ENCODE measurements around the gene MPPED1. TPM values are rescaled to one million over a fixed set of nuclear protein-coding genes. Genes with fewer than 3 reads are reported as not detected.

Gene MPPED1
- total and polyA plus RNA-seq, 2 experiments from 2014 or later: 0.30 to 0.97 TPM

GRCh38 chr22:43439368-43440103 is 27.7 kb downstream of the MPPED1 start:
- WGBS (ENCODE audit: low lambda C conversion rate, missing lambda C conversion rate): 80% methylated on average over 18 of the region's 18 CpGs
- H3K36me3 ChIP-seq (replicated peaks; ENCODE audit: insufficient read depth, low read depth): no peaks in the 10 kb centered on the region
- H3K27me3 ChIP-seq: peaks cover 3% of the 10 kb centered on the region

GRCh38 chr22:43440104-43440387 is 28.2 kb downstream of the MPPED1 start:
- Histone ChIP-seq H3K79me2 (no peaks in the 10 kb centered on the region), H3K36me3 (replicated peaks; ENCODE audit: insufficient read depth, low read depth) (no peaks in the 10 kb centered on the region), H3K4me1 (ENCODE audit: insufficient read depth) (no peaks in the 10 kb centered on the region), H3K27ac (no peak overlapping the region), H3K27me3 (peaks cover 3% of the 10 kb centered on the region), H3K9me2 (replicated peaks; ENCODE audit: insufficient read depth) (no peaks in the 10 kb centered on the region), H2AFZ (no peak overlapping the region), H4K20me1 (ENCODE audit: insufficient read depth, poor library complexity, severe bottlenecking) (no peaks in the 10 kb centered on the region), H3K4me3 (no peak overlapping the region), H3K4me2 (no peak overlapping the region), H3K9me3 (ENCODE audit: low read depth) (no peaks in the 10 kb centered on the region)
- WGBS (ENCODE audit: low lambda C conversion rate, missing lambda C conversion rate): 95% methylated on average over 7 of the region's 7 CpGs
- no peak for TF ChIP-seq EZH2phosphoT487 (IDR thresholded peaks at IDR 0.05; ENCODE audit: low read depth, severe bottlenecking, unreplicated experiment)
- no peak for TF ChIP-seq EZH2 (IDR thresholded peaks at IDR 0.05; ENCODE audit: borderline replicate concordance)
- no peak for TF ChIP-seq CTCF (IDR thresholded peaks at IDR 0.05; ENCODE audit: poor library complexity)
- DNase-seq (ENCODE audit: low spot score): no peak

More at GRCh38 chr22:43439368-43440103, 27.7 kb downstream of the MPPED1 start:
- Histone ChIP-seq H3K27ac (no peak overlapping the region), H3K9me2 (replicated peaks; ENCODE audit: insufficient read depth) (no peaks in the 10 kb centered on the region), H3K79me2 (no peaks in the 10 kb centered on the region), H2AFZ (no peak overlapping the region), H3K9me3 (ENCODE audit: low read depth) (no peaks in the 10 kb centered on the region), H3K4me3 (no peak overlapping the region), H3K4me1 (ENCODE audit: insufficient read depth) (no peaks in the 10 kb centered on the region), H4K20me1 (ENCODE audit: insufficient read depth, poor library complexity, severe bottlenecking) (no peaks in the 10 kb centered on the region), H3K4me2 (no peak overlapping the region)
- no peak for TF ChIP-seq CTCF (IDR thresholded peaks at IDR 0.05; ENCODE audit: poor library complexity)
- no peak for DNase-seq (ENCODE audit: low spot score)

- no peaks in the 10 kb centered on the region for H3K4me1 ChIP-seq (ENCODE audit: insufficient read depth)
- no peak overlapping the region for H2AFZ ChIP-seq
- H3K79me2 ChIP-seq: no peaks in the 10 kb centered on the region
- no peaks in the 10 kb centered on the region for H3K9me2 ChIP-seq (replicated peaks; ENCODE audit: insufficient read depth)
- no peaks in the 10 kb centered on the region for H4K20me1 ChIP-seq (ENCODE audit: insufficient read depth, poor library complexity, severe bottlenecking)
- WGBS (ENCODE audit: low lambda C conversion rate, missing lambda C conversion rate): 88% methylated on average over 4 of the region's 4 CpGs
- no peak overlapping the region for H3K4me3 ChIP-seq
- no peak for TF ChIP-seq EZH2phosphoT487 (IDR thresholded peaks at IDR 0.05; ENCODE audit: low read depth, severe bottlenecking, unreplicated experiment)
- TF ChIP-seq CTCF (IDR thresholded peaks at IDR 0.05; ENCODE audit: poor library complexity): no peak
- no peak for TF ChIP-seq EZH2 (IDR thresholded peaks at IDR 0.05; ENCODE audit: borderline replicate concordance)
- DNase-seq (ENCODE audit: low spot score): no peak
- H3K36me3 ChIP-seq (replicated peaks; ENCODE audit: insufficient read depth, low read depth): no peaks in the 10 kb centered on the region
- no peak overlapping the region for H3K4me2 ChIP-seq
- H3K9me3 ChIP-seq (ENCODE audit: low read depth): no peaks in the 10 kb centered on the region
- no peak overlapping the region for H3K27ac ChIP-seq
- peaks cover 3% of the 10 kb centered on the region for H3K27me3 ChIP-seq
Measured at GRCh38 chr22:43440556-43440955, 28.7 kb downstream of the MPPED1 start.

All from hepatocyte (in vitro differentiated cells).